ENCODE data around the gene FGD2.

- no peak for TF ChIP-seq POLR2A (IDR thresholded peaks at IDR 0.05)
- no peak for TF ChIP-seq CTCF (IDR thresholded peaks at IDR 0.05)
These were observed 72.4 kb downstream of the FGD2 start for GRCh38 chr6:37077905-37078296.
